Loucy (cell line): ENCODE results near the gene ETFB.

Experiments
- CTCF ChIP-seq: fragments of 200-600 bp; sonication (generic); conservative IDR thresholded peaks from 2 replicates; pipeline ENCODE4 v1.5.1; 2014; ENCODE audit warnings: mild to moderate bottlenecking, antibody characterized with exemption, low read length
- EZH2phosphoT487 ChIP-seq: fragments of 200-600 bp; IDR thresholded peaks from 2 replicates; pipeline ENCODE4 v1.6.1; 2018; ENCODE audit warnings: antibody characterized with exemption, mild to moderate bottlenecking, moderate library complexity, borderline replicate concordance

GRCh38 chr19:51367565-51368365 is 1.6 kb upstream of the ETFB start:
- TF ChIP-seq CTCF (no peak), EZH2phosphoT487 (no peak)
